ENCODE results near the gene LOXHD1. TPM values are rescaled to one million over a fixed set of nuclear protein-coding genes. Genes with fewer than 3 reads are reported as not detected.

LOXHD1 gene
- total and polyA plus RNA-seq, 2 of the 13 experiments (the other 11 are each of a cell fraction or from before 2014, with no cell fraction given) = not detected

DNA sequence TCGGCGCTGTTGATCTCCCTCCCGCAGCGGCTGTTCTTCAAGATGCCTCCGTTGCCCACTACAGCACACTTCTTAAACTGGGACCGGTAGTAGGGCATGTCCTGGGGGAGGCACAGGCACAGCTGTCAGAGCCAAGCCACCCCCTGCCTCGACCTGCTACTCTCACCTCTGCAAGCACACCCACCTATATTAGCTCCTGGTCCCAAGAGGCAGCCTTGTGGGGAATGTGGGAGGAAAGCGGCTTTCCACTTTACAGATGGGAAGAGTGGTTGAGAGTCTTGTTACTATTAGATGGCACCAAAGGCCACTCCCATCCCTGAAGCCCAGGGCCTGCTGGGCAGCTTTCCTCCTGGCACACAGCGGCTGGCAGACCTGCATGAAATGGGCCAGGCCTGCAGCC lies 29.2 kb upstream of the LOXHD1 start:
- peaks cover 3 to 9% of the 10 kb centered on the region in 2 experiments; a peak in 2 of 5 replicates for H3K27me3 ChIP-seq (ENCODE audit: control insufficient read depth in 1 of 2, insufficient read depth in 2 of 2, low read length in 2 of 2)
- ATAC-seq (no peak), DNase-seq (ENCODE audit: low spot score) (no peak), FAIRE-seq (no peak)
- POLR2A ChIA-PET = no interaction called here
- no TSS peak for BruUV-seq (replicated peaks)
- no peak overlapping the region for H3K9ac ChIP-seq (ENCODE audit: insufficient read depth, low read depth, low read length)
- WGBS (ENCODE audit: low lambda C conversion rate) = no CpG with 5 or more reads among the region's 9 CpGs
- H4K20me1 ChIP-seq (ENCODE audit: insufficient read depth, low read length) = no peaks in the 10 kb centered on the region
- intact Hi-C loops (cut with micrococcal nuclease; ENCODE audit: unreplicated experiment) = no loop called here
- no peak overlapping the region for H3K4me3 ChIP-seq (replicated peaks in 1 of 3; ENCODE audit: insufficient read depth in 1 of 3, low read depth in 2 of 3, low read length in 3 of 3)
- in situ Hi-C loops (cut with HindIII; ENCODE audit: extremely low pct_ligation_motif_present, low pct_unique_long_range_greater_than_20kb) = no loop called here
- no peaks in the 10 kb centered on the region for H3K36me3 ChIP-seq (replicated peaks in 1 of 2; ENCODE audit: control insufficient read depth in 1 of 2, insufficient read depth in 2 of 2, low read length in 2 of 2)
- H3K27ac ChIP-seq (ENCODE audit: extremely low read length, insufficient read depth, low read length) = no peak overlapping the region
- CTCF ChIA-PET (ENCODE audit: low intra/inter-chr PET ratio, low total read pairs) = no interaction called here
- no peaks in the 10 kb centered on the region for H3K4me1 ChIP-seq (ENCODE audit: insufficient read depth, low read length)
- no peak for TF ChIP-seq PITX1 (CRISPR knock-in tag; IDR thresholded peaks at IDR 0.05)
- no peaks in the 10 kb centered on the region for H3K9me3 ChIP-seq (ENCODE audit: low read length)
- no peak overlapping the region for H3K4me2 ChIP-seq (ENCODE audit: low read depth, low read length)
- no peak overlapping the region for H2AFZ ChIP-seq (ENCODE audit: low read length)
- H3K79me2 ChIP-seq (ENCODE audit: insufficient read depth, low read length) = no peaks in the 10 kb centered on the region

- Histone ChIP-seq H3K27ac (ENCODE audit: extremely low read length, insufficient read depth, low read length) (no peak overlapping the region), H3K4me2 (ENCODE audit: low read depth, low read length) (no peak overlapping the region), H4K20me1 (ENCODE audit: insufficient read depth, low read length) (no peaks in the 10 kb centered on the region), H3K9me3 (ENCODE audit: low read length) (no peaks in the 10 kb centered on the region), H3K4me1 (ENCODE audit: insufficient read depth, low read length) (no peaks in the 10 kb centered on the region), H3K27me3 (ENCODE audit: control insufficient read depth in 1 of 2, insufficient read depth in 2 of 2, low read length in 2 of 2) (peaks cover 1 to 25% of the 10 kb centered on the region in 2 experiments; a peak in 1 of 5 replicates), H2AFZ (ENCODE audit: low read length) (no peak overlapping the region), H3K79me2 (ENCODE audit: insufficient read depth, low read length) (no peaks in the 10 kb centered on the region), H3K4me3 (replicated peaks in 1 of 3; ENCODE audit: insufficient read depth in 1 of 3, low read depth in 2 of 3, low read length in 3 of 3) (no peak overlapping the region), H3K36me3 (replicated peaks in 1 of 2; ENCODE audit: control insufficient read depth in 1 of 2, insufficient read depth in 2 of 2, low read length in 2 of 2) (no peaks in the 10 kb centered on the region), H3K9ac (ENCODE audit: insufficient read depth, low read depth, low read length) (no peak overlapping the region)
- in situ Hi-C loops (cut with HindIII; ENCODE audit: extremely low pct_ligation_motif_present, low pct_unique_long_range_greater_than_20kb) = no loop called here
- no peak for FAIRE-seq
- POLR2A ChIA-PET = no interaction called here
- intact Hi-C loops (cut with micrococcal nuclease; ENCODE audit: unreplicated experiment) = no loop called here
- no peak for DNase-seq (ENCODE audit: low spot score)
- 46% methylated on average over 4 of the region's 4 CpGs for WGBS (ENCODE audit: low lambda C conversion rate)
- ATAC-seq = no peak
- no TSS peak for BruUV-seq (replicated peaks)
- CTCF ChIA-PET (ENCODE audit: low intra/inter-chr PET ratio, low total read pairs) = no interaction called here
- TF ChIP-seq TBL1XR1 (IDR thresholded peaks at IDR 0.05; ENCODE audit: borderline replicate concordance, low read length, partially characterized antibody) = no peak
- no peak for TF ChIP-seq ATM (IDR thresholded peaks at IDR 0.05; ENCODE audit: borderline replicate concordance)
- TF ChIP-seq ZNF30 (CRISPR knock-in tag; IDR thresholded peaks at IDR 0.05) = no peak
- TF ChIP-seq ZNF24 (IDR thresholded peaks at IDR 0.05) = no peak
- TF ChIP-seq KLF9 (CRISPR knock-in tag; IDR thresholded peaks at IDR 0.05; ENCODE audit: low read depth) = no peak
- TF ChIP-seq ZNF597 (CRISPR knock-in tag; IDR thresholded peaks at IDR 0.05) = no peak
- TF ChIP-seq, protein P1, sequence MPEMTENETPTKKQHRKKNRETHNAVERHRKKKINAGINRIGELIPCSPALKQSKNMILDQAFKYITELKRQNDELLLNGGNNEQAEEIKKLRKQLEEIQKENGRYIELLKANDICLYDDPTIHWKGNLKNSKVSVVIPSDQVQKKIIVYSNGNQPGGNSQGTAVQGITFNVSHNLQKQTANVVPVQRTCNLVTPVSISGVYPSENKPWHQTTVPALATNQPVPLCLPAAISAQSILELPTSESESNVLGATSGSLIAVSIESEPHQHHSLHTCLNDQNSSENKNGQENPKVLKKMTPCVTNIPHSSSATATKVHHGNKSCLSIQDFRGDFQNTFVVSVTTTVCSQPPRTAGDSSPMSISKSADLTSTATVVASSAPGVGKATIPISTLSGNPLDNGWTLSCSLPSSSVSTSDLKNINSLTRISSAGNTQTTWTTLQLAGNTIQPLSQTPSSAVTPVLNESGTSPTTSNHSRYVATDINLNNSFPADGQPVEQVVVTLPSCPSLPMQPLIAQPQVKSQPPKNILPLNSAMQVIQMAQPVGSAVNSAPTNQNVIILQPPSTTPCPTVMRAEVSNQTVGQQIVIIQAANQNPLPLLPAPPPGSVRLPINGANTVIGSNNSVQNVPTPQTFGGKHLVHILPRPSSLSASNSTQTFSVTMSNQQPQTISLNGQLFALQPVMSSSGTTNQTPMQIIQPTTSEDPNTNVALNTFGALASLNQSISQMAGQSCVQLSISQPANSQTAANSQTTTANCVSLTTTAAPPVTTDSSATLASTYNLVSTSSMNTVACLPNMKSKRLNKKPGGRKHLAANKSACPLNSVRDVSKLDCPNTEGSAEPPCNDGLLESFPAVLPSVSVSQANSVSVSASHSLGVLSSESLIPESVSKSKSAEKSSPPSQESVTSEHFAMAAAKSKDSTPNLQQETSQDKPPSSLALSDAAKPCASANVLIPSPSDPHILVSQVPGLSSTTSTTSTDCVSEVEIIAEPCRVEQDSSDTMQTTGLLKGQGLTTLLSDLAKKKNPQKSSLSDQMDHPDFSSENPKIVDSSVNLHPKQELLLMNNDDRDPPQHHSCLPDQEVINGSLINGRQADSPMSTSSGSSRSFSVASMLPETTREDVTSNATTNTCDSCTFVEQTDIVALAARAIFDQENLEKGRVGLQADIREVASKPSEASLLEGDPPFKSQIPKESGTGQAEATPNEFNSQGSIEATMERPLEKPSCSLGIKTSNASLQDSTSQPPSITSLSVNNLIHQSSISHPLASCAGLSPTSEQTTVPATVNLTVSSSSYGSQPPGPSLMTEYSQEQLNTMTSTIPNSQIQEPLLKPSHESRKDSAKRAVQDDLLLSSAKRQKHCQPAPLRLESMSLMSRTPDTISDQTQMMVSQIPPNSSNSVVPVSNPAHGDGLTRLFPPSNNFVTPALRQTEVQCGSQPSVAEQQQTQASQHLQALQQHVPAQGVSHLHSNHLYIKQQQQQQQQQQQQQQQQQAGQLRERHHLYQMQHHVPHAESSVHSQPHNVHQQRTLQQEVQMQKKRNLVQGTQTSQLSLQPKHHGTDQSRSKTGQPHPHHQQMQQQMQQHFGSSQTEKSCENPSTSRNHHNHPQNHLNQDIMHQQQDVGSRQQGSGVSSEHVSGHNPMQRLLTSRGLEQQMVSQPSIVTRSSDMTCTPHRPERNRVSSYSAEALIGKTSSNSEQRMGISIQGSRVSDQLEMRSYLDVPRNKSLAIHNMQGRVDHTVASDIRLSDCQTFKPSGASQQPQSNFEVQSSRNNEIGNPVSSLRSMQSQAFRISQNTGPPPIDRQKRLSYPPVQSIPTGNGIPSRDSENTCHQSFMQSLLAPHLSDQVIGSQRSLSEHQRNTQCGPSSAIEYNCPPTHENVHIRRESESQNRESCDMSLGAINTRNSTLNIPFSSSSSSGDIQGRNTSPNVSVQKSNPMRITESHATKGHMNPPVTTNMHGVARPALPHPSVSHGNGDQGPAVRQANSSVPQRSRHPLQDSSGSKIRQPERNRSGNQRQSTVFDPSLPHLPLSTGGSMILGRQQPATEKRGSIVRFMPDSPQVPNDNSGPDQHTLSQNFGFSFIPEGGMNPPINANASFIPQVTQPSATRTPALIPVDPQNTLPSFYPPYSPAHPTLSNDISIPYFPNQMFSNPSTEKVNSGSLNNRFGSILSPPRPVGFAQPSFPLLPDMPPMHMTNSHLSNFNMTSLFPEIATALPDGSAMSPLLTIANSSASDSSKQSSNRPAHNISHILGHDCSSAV (CRISPR knock-in tag; IDR thresholded peaks at IDR 0.05; ENCODE audit: borderline replicate concordance) = no peak
- TF ChIP-seq GATAD2A (CRISPR knock-in tag; IDR thresholded peaks at IDR 0.05) = no peak
- no peak for TF ChIP-seq NFKBIZ (CRISPR knock-in tag; IDR thresholded peaks at IDR 0.05)
- no peak for TF ChIP-seq KLF16 (CRISPR knock-in tag; IDR thresholded peaks at IDR 0.05)
- no peak for TF ChIP-seq RBM22 (optimal IDR thresholded peaks at IDR 0.05; ENCODE audit: low read length)
Observed at GRCh38 chr18:46683252-46683651, 26.2 kb upstream of the LOXHD1 start.
